ENCODE results near the gene SLCO2A1.

Gene SLCO2A1

GRCh38 chr3:133917144-133917543 is 112.6 kb downstream of the SLCO2A1 start:
- CTCF ChIA-PET, result interaction anchor here (0.8 kb wide), 1 partner anchor 15 kb away, joined by 5 read pairs; no protein-coding TSS in a partner anchor

GRCh38 chr3:133915685-133916658 is 113.8 kb downstream of the SLCO2A1 start:
- no peak for DNase-seq
- 61% methylated on average over 5 of the region's 10 CpGs for WGBS (ENCODE audit: insufficient coverage)
- Histone ChIP-seq H3K4me3 (ENCODE audit: control insufficient read depth in 1 of 7, extremely low read depth in 1 of 7, insufficient read depth in 4 of 7, low read depth in 2 of 7, low read length in 6 of 7) (no peak overlapping the region), H3K9me3 (ENCODE audit: control extremely low read depth in 1 of 5, control insufficient read depth in 4 of 5, insufficient read depth in 2 of 5, low read depth in 1 of 5, low read length in 4 of 5) (peaks cover 0 to 4% (median 0%) of the 10 kb centered on the region in 5 experiments), H3K36me3 (ENCODE audit: control insufficient read depth in 4 of 4, insufficient read depth in 4 of 4, low read length in 3 of 4) (no peaks in the 10 kb centered on the region), H3K27ac (ENCODE audit: insufficient read depth in 1 of 2, low read depth in 1 of 2, low read length in 2 of 2, poor library complexity in 1 of 2, severe bottlenecking in 2 of 2) (no peak overlapping the region), H3K27me3 (replicated peaks in 2 of 5; ENCODE audit: control insufficient read depth in 4 of 5, insufficient read depth in 5 of 5, low read length in 4 of 5) (peaks cover 0 to 2% (median 0%) of the 10 kb centered on the region in 5 experiments), H3K4me1 (ENCODE audit: control extremely low read depth in 1 of 4, control insufficient read depth in 4 of 4, insufficient read depth in 4 of 4, low read length in 3 of 4) (peaks cover 0 to 9% (median 0%) of the 10 kb centered on the region in 4 experiments)
- ChIA-PET POLR2A (no interaction called here), CTCF (interaction anchor here (0.8 kb wide), 1 partner anchor 16 kb away, joined by 5 read pairs; no protein-coding TSS in a partner anchor)

More at GRCh38 chr3:133917144-133917543, 112.6 kb downstream of the SLCO2A1 start:
- Histone ChIP-seq H3K36me3 (ENCODE audit: control insufficient read depth in 4 of 4, insufficient read depth in 4 of 4, low read length in 3 of 4) (no peaks in the 10 kb centered on the region), H3K27me3 (replicated peaks in 2 of 5; ENCODE audit: control insufficient read depth in 4 of 5, insufficient read depth in 5 of 5, low read length in 4 of 5) (no peaks in the 10 kb centered on the region), H3K27ac (ENCODE audit: insufficient read depth in 1 of 2, low read depth in 1 of 2, low read length in 2 of 2, poor library complexity in 1 of 2, severe bottlenecking in 2 of 2) (no peak overlapping the region), H3K4me3 (ENCODE audit: control insufficient read depth in 1 of 7, extremely low read depth in 1 of 7, insufficient read depth in 4 of 7, low read depth in 2 of 7, low read length in 6 of 7) (no peak overlapping the region), H3K4me1 (ENCODE audit: control extremely low read depth in 1 of 4, control insufficient read depth in 4 of 4, insufficient read depth in 4 of 4, low read length in 3 of 4) (peaks cover 0 to 9% (median 0%) of the 10 kb centered on the region in 4 experiments), H3K9me3 (ENCODE audit: control extremely low read depth in 1 of 5, control insufficient read depth in 4 of 5, insufficient read depth in 2 of 5, low read depth in 1 of 5, low read length in 4 of 5) (peaks cover 0 to 4% (median 0%) of the 10 kb centered on the region in 5 experiments)
- DNase-seq, result peak; percentile 15 to 42 (median 37)
- POLR2A ChIA-PET, result no interaction called here

GRCh38 chr3:133914839-133915600 is 114.7 kb downstream of the SLCO2A1 start:
- 95% methylated on average over 11 of the region's 12 CpGs for WGBS (ENCODE audit: insufficient coverage)
- Histone ChIP-seq H3K4me1 (ENCODE audit: control extremely low read depth in 1 of 4, control insufficient read depth in 4 of 4, insufficient read depth in 4 of 4, low read length in 3 of 4) (peaks cover 0 to 9% (median 0%) of the 10 kb centered on the region in 4 experiments), H3K4me3 (ENCODE audit: control insufficient read depth in 1 of 7, extremely low read depth in 1 of 7, insufficient read depth in 4 of 7, low read depth in 2 of 7, low read length in 6 of 7) (no peak overlapping the region), H3K27ac (ENCODE audit: insufficient read depth in 1 of 2, low read depth in 1 of 2, low read length in 2 of 2, poor library complexity in 1 of 2, severe bottlenecking in 2 of 2) (no peak overlapping the region), H3K9me3 (ENCODE audit: control extremely low read depth in 1 of 5, control insufficient read depth in 4 of 5, insufficient read depth in 2 of 5, low read depth in 1 of 5, low read length in 4 of 5) (peaks cover 0 to 4% (median 0%) of the 10 kb centered on the region in 5 experiments), H3K27me3 (replicated peaks in 2 of 5; ENCODE audit: control insufficient read depth in 4 of 5, insufficient read depth in 5 of 5, low read length in 4 of 5) (peaks cover 0 to 2% (median 0%) of the 10 kb centered on the region in 5 experiments), H3K36me3 (ENCODE audit: control insufficient read depth in 4 of 4, insufficient read depth in 4 of 4, low read length in 3 of 4) (no peaks in the 10 kb centered on the region)
- ChIA-PET POLR2A (no interaction called here), CTCF (no interaction called here)
- no peak for DNase-seq

GRCh38 chr3:133910422-133910821 is 119.3 kb downstream of the SLCO2A1 start:
- no peaks in the 10 kb centered on the region for H3K9me3 ChIP-seq (ENCODE audit: control extremely low read depth in 1 of 5, control insufficient read depth in 4 of 5, insufficient read depth in 2 of 5, low read depth in 1 of 5, low read length in 4 of 5)
- no peak overlapping the region for H3K27ac ChIP-seq (ENCODE audit: insufficient read depth in 1 of 2, low read depth in 1 of 2, low read length in 2 of 2, poor library complexity in 1 of 2, severe bottlenecking in 2 of 2)
- 100% methylated on average over 1 of the region's 2 CpGs for WGBS (ENCODE audit: insufficient coverage)
- POLR2A ChIA-PET, result no interaction called here
- H3K27me3 ChIP-seq (replicated peaks in 2 of 5; ENCODE audit: control insufficient read depth in 4 of 5, insufficient read depth in 5 of 5, low read length in 4 of 5), result peaks cover 0 to 2% (median 0%) of the 10 kb centered on the region in 5 experiments
- no peak for DNase-seq
- H3K36me3 ChIP-seq (ENCODE audit: control insufficient read depth in 4 of 4, insufficient read depth in 4 of 4, low read length in 3 of 4), result no peaks in the 10 kb centered on the region
- H3K4me3 ChIP-seq (ENCODE audit: control insufficient read depth in 1 of 7, extremely low read depth in 1 of 7, insufficient read depth in 4 of 7, low read depth in 2 of 7, low read length in 6 of 7), result no peak overlapping the region
- H3K4me1 ChIP-seq (ENCODE audit: control extremely low read depth in 1 of 4, control insufficient read depth in 4 of 4, insufficient read depth in 4 of 4, low read length in 3 of 4), result no peaks in the 10 kb centered on the region
- CTCF ChIA-PET, result interaction anchor here (0.9 to 1.7 kb wide), 4 partner anchors 9 to 93 kb away, joined by 3 to 4 read pairs (median 4); no protein-coding TSS in a partner anchor

GRCh38 chr3:133905376-133905775 is 124.3 kb downstream of the SLCO2A1 start:
- no peak for DNase-seq
- WGBS (ENCODE audit: insufficient coverage), result 79% methylated on average over 2 of the region's 3 CpGs
- Histone ChIP-seq H3K36me3 (ENCODE audit: control insufficient read depth in 4 of 4, insufficient read depth in 4 of 4, low read length in 3 of 4) (no peaks in the 10 kb centered on the region), H3K27me3 (replicated peaks in 2 of 5; ENCODE audit: control insufficient read depth in 4 of 5, insufficient read depth in 5 of 5, low read length in 4 of 5) (no peaks in the 10 kb centered on the region), H3K27ac (ENCODE audit: insufficient read depth in 1 of 2, low read depth in 1 of 2, low read length in 2 of 2, poor library complexity in 1 of 2, severe bottlenecking in 2 of 2) (no peak overlapping the region), H3K9me3 (ENCODE audit: control extremely low read depth in 1 of 5, control insufficient read depth in 4 of 5, insufficient read depth in 2 of 5, low read depth in 1 of 5, low read length in 4 of 5) (no peaks in the 10 kb centered on the region), H3K4me3 (ENCODE audit: control insufficient read depth in 1 of 7, extremely low read depth in 1 of 7, insufficient read depth in 4 of 7, low read depth in 2 of 7, low read length in 6 of 7) (no peak overlapping the region), H3K4me1 (ENCODE audit: control extremely low read depth in 1 of 4, control insufficient read depth in 4 of 4, insufficient read depth in 4 of 4, low read length in 3 of 4) (no peaks in the 10 kb centered on the region)
- ChIA-PET CTCF (interaction anchor here (0.8 to 1.7 kb wide), 3 partner anchors 14 to 87 kb away, joined by 3 to 4 read pairs (median 4); no protein-coding TSS in a partner anchor), POLR2A (no interaction called here)

GRCh38 chr3:133901847-133902246 is 127.9 kb downstream of the SLCO2A1 start:
- ChIA-PET POLR2A (no interaction called here), CTCF (no interaction called here)
- Histone ChIP-seq H3K9me3 (ENCODE audit: control extremely low read depth in 1 of 5, control insufficient read depth in 4 of 5, insufficient read depth in 2 of 5, low read depth in 1 of 5, low read length in 4 of 5) (no peaks in the 10 kb centered on the region), H3K4me3 (ENCODE audit: control insufficient read depth in 1 of 7, extremely low read depth in 1 of 7, insufficient read depth in 4 of 7, low read depth in 2 of 7, low read length in 6 of 7) (no peak overlapping the region), H3K27ac (ENCODE audit: insufficient read depth in 1 of 2, low read depth in 1 of 2, low read length in 2 of 2, poor library complexity in 1 of 2, severe bottlenecking in 2 of 2) (no peak overlapping the region), H3K4me1 (ENCODE audit: control extremely low read depth in 1 of 4, control insufficient read depth in 4 of 4, insufficient read depth in 4 of 4, low read length in 3 of 4) (no peaks in the 10 kb centered on the region), H3K27me3 (replicated peaks in 2 of 5; ENCODE audit: control insufficient read depth in 4 of 5, insufficient read depth in 5 of 5, low read length in 4 of 5) (peaks cover 0 to 10% (median 4%) of the 10 kb centered on the region in 5 experiments), H3K36me3 (ENCODE audit: control insufficient read depth in 4 of 4, insufficient read depth in 4 of 4, low read length in 3 of 4) (no peaks in the 10 kb centered on the region)
- DNase-seq, result no peak
- WGBS (ENCODE audit: insufficient coverage), result 89% methylated on average over 3 of the region's 5 CpGs
